NCI-H1930 (cell line): ENCODE data around the gene RBM19.

Experiments
- DNase-seq, 2 experiments: peaks; one replicate each; lab custom pipeline; 2025; lab: John Stamatoyannopoulos, UW

RBM19 gene

DNA sequence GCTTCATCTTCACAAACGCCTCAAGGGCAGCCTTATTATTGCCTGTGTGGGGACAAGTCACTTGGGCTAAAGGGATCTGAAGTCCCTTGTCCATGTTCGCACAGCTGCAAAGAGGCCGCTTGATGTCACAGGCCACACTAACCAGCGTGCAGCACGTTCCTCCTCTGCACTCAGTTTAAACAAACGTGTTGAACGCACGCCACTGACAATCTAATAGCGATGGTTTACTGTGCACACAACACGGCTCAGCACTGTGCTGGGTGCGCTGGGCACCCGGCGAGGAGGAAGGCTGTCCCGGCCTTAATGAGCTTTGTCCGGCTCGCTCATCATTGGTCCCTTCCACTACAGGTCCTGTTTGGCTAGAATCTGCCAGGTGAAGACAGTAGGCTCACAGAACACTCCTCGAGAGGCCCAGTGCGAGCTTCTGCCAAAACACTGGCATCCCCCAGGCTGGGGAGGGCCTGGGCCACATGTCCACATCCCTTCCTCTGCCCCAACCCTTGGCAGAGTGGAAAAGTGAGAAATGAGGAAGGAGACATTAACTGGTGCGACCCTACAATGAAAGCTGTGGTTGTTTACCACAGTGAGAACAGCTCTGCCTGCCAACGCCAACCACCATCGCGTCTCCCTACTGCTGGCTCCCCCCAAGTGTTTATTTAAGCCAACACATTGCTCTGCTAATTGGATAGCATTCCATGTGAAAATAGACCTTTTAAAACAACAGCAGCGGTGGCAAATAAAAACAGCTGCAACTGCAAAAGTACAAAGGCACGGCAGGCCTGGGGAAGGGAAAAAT, 113.2 kb downstream of the RBM19 start:
- no peak for DNase-seq

DNA sequence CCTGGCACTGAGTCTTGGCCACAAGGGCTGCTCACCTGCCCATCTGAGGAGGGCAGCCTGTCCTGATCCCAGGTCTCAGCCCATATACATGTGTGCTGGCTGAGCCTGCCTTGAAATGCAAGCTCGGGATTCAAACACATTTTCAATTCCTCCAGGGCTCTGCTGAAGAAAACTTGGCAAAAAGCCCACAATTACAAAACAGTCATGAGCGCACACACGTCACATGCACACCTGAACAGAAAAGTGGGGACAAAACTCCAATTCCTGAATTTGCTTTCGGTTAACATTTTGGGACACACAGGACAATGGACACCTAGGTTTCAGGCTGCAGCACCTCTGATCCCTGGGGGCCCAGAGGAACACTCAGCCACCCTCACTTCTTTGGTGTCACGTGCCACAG, 113.9 kb downstream of the RBM19 start:
- DNase-seq: no peak

DNA sequence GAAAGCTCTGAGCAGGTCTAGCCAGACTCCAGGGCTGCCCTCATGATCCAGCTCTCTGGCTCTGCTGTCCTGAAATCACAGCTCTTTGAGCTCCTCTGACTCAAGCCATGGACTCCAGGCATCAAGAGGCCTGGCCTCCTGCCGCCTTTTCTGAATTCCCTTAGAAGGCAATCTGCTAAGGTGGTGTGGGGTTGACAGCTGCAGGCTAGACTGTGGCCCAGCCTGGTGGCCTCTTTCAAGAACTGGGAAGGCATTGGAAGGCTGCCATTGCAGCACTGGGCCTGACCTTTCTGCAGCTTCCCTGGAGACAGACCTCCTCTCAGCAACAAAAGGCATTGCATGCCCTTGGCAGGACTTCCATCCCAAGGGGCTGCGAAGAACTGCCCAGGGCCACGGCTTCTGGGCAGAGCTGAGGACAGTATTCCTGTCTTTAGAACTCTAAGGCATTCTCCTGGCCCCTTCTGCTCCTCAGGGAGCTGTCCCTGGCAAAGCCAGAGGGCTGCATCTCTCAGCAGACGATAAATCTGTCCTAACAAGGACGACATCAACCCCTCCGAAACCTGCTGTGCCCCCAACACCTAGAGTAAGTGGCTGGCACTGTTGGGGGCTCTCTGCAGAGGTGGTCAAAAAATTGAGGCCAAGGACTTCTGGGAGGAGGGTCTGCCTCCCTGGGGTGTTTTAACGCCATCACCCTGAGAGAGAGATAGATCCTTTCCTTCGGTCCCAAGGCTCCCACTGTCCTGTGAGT, 115.6 kb downstream of the RBM19 start:
- no peak for DNase-seq

DNA sequence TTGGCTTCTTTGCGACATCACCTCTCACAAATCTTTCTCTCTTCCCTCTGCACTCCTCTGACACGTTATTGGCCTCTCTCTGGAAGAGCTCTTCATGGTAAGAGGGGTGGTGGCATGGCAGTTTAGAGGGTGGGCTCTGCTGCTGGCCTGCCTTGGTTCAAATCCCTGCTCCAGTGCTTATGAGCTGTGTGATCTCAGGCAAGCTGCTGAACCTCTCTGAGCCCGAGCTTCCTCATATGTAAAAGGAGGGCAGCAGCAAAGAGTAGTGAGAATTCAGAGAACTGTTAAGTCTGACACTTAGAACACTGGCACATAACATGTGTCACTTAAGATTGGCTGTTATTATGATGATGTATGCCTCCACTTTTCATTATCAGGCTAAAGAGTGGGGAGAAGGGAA, 118.3 kb downstream of the RBM19 start:
- no peak for DNase-seq

DNA sequence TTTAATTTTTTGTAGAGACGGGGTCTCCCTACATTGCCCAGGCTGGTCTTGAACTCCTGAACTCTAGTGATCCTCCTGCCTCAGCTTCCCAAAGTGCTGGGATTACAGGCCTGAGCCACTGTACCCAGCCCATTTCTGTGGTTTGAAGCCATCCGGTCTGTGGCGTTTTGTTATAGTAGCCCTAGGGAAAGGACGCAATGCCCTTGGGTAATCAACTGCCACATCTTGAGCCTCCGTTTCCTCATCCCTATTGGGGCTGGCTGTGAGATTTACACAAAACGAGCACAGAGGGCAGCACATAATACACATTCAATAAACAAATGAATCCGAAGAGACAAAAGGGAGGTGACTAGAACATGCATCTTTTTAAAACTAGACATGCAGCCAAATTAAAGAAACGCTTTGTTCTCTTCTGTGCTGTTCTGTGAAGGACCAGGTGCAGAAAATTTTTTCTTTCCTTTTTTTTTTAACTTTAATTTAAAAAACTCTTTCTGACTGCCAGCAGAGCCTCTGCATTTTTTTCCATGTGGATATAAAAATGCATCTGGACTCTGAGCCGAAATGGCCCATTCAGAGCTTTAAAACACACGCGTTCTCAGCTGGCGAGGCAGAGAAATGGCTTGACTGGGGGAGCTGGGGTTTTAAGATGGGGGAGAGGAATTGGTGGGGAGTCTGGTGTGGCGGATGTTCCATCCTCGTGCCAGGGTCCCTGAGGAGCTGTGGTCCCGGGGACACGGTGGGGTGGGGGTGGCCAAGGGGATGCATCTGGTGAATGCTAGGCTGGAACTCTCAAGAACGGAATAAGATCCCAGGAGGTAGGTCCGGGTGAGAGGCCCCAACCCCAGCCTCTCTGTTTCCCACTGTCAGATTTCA, 119.0 kb downstream of the RBM19 start:
- DNase-seq: no peak

DNA sequence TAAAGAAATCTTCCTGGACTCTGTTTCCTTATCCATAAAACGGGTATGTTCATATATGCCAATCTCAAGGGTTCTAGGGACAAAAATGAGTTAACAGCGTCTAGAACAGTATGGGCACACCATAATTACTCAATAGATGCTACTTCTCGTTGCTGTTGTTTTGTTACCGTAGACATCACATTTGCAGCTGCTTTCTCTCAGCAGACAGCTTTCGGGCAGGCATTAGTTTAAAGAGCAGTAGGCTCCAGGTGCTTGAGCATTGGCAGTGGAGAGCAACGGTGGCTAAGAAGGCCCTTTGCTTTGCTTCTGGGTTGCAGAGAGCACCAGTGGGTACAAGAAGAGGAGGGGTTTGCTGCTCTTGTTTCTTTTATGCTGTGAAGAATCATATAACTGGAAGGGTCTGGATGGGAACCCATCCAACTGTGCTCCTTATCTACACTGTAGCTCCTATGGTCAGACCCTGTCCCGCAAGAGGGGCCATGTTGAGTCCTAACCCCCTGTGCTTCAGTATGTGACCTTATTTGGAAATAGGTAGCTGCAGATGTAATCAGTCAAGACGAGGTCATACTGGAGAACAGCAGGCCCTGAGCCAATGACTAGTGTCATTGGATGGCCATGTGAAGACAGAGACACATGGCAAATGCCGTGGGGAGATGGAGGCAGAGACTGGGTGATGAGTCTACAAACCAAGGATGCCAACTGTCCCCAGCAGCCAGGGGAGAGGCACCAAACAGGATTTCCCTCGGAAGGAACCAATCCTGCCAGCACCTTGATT, 120.0 kb downstream of the RBM19 start:
- DNase-seq: no peak

DNA sequence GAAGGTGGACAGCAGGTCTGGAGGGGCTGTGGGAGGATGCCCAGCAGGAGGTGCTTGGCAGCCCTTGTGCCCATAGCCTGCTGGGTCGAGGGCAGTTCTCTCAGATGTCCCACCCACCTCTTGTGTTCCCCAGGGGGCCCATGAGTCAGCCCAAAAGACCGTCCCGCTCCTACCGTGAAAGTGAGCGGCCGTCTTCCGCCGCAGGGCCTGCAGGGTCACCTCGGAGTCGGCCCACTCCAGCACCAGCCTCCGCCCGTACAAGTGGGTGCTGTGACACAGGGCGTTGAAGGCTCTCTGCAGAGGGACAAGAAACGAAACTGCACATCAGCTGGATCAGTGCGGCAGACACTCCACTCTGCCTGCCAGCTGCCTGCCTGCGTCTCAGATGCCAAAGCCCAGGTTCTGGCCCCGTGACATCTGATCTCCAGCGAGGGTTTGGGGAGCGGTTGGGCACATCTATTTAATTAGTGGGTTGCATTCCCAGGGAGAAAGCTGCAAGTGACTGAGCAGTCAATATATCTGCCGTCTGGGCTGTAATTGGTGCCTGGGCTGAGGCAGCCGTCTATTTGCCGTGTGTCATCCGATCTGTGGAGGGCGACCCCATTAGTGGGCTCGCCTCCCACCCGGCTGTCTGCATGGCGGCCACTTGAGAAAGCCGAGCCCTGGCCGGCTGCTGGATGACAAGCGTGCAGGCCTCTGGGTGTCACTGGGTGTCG, 121.5 kb downstream of the RBM19 start:
- DNase-seq: no peak

DNA sequence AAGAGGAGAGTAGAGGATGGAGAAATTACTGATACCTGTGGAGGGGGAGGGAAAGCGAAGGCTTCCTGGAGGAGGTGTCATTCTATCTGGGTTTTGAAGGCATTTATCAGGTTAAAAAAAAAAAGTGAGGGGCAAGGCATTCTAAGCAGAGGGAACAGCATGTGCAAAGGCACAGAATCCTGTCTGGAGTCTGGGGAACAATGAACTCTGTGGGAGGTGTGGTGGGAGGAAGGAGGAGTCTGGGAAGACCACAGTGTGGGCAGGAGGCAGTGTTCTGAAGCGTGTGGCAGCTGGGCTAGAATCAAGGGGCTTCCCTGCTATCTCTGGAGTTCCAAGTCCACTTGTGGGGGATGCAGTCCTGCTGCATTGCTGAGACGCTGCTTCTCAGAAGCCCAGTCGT, 123.4 kb downstream of the RBM19 start:
- no peak for DNase-seq

DNA sequence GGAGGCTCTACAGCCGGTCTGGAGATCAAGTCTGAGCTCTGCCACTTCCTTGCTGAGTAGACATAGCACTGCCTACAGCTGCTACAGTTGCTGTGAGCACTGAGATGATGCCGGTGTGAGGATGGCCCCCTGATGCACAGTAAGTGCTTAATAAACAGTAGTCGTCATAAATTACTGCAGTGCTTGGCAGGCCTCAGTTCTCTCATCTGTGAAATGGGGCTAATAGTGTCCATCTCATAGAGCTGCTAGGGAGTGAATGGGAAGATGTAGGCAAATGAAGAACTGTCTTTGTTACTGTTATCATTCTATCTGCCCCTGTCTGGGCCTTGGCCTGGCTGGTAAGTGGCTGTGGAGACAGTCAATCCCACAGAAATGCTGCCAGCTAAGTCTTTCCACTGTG, 124.3 kb downstream of the RBM19 start:
- DNase-seq: no peak

DNA sequence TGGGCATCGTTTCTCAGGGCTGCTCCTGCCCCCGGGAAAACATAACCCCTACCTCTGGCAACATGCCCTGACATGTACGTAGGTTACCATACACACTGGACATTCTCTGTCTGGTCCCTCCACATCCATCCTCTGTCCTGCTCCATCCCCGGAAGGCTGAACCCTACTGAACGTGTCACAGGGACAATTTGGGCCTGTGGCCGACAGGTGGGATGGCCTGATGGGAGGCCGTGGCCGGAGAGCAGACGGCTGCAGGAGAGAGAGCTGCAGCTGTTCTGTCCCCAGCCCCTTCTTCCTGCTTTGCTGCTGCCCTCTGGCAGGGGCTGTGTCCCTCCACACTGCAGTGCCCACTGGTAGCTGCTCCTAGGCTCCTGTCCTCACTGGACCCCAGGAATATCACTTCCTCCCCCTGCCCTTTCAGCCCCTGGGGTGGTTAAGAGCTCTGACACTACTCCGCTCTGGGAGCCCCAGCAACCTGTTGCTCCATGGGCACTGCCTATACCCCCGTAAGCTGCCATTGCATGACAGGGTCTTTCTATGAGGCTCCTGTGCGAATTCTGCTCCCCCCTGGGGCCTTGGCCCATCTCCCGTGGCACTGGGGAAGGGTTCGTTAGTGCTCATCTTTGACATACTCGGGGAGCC, 125.6 kb downstream of the RBM19 start:
- DNase-seq: no peak

DNA sequence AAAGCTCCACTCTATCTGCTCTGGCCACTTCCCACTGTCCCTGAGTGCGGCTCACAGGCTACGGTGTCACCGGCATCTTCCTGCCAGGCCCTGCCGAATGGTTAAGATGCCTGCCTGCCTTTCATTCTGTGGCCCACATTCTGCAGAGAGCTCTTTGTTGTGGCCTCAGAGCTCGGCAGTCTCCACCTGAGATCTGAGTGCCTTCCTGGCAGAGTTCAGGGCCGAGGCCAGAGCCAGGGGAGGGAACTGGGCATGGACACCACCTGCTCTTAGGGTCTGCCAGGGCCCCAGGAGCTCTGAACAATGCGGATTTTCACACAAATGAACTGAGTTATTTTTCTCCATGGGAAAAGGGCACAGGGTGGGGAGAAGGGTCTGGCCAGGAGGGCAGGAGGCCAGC, 127.2 kb downstream of the RBM19 start:
- no peak for DNase-seq

DNA sequence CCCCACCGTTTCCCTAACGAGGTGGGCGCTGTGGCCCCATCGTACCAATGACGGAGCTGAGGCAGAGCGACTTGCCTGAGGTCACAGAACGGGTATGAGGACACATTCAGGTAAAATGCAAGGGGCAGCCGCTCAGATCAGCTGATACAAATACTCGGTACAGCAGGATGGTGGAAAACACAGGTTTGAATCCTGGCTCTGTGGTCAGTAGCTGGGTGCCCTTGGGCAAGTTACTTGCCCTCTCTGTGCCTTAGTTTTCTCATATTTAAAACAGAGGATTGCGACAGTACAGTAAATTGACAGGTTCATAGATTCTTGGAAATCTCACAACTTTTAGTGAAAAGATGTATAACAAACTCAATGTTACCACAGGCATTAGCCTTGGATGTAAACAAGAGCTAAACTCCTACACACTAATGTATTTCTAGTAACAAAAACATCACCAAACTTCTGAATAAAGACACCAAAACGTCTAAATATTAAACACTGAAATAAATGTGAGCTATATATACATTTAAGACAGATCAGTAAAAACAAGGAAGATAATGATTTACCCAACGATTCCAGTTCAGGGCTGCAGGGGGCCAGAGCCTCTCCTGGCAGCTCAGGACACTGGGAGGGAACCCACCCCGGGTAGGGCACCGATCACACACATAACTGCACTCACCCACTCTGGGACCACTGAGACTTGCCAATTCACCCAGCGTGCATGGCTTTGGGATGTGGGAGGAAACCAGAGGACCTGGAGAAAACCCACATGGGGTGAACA, 128.4 kb downstream of the RBM19 start:
- DNase-seq: no peak

DNA sequence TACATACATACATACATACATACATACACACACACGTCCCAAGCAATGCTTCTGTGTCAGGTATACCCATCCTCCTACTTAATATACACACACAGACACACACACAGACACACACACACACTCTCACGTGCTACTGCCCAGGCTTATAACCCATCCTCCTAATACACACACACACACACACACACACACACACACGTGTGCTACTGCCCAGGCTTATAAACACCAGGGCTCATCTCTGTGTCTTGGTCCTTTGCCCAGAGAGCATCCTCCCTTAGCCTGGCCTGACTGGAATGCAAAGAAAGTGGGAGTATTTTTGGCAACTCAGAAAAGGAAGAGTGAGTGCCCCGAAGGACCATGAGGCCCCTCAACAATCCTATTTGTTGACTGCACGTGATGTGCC, 129.0 kb downstream of the RBM19 start:
- no peak for DNase-seq

DNA sequence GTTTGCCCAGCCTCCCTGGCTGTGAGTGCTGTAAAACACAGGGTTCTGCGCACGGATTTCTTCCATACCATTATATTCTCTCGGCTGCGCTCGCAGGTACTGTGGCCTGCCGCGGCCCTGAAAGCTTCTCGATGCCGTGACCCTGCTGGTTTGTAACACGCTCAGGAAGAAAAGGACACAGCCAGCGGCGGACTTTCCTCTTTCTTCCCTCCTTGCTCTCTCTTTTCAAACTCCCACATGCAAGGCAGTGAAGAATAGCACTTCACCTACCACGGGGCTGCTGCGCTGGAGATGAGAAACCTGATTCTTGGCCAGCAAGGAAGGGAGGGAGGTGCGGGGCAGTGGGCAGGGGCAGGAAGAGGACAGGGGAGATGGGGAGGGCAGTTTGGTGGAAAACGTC, 130.2 kb downstream of the RBM19 start:
- DNase-seq: no peak

DNA sequence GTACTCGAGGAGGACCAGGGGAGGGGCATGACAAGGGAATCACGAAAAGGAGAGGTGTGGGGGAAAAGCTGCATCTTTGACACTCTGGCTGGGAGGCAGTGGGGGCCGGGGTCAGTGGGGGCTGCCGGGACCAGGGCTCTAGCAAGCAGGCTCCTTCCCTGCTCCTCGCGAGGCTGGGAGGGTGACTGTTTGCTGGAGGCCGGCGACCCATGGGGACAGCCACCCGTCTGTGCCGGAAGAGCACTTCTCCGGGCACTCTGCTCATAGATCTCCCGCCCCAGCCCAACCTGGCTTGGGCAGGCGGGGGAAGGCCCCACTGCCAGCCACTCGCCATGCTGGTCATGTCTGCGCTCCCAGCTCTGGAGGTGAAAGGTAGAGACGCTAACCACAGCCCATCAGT, 130.7 kb downstream of the RBM19 start:
- no peak for DNase-seq

DNA sequence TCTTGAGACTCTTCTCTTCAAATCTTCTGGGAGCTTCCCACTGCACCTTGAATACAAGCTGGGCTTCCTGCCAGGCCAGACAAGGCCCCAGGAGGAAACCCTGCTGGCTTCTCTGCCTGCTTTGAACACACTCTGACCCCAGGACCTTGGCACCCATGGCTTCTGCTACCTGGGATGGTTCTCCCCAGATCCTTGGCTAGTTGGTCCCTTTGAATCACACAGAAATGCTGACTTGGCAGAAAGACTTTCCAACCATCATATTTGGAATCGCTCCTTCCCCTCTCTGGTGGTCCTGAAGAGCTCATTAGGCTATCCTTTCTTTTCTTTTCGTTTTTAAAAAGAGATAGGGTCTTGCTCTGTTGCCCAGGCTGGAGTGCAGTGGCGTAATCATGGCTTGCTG, 132.7 kb downstream of the RBM19 start:
- no peak for DNase-seq

DNA sequence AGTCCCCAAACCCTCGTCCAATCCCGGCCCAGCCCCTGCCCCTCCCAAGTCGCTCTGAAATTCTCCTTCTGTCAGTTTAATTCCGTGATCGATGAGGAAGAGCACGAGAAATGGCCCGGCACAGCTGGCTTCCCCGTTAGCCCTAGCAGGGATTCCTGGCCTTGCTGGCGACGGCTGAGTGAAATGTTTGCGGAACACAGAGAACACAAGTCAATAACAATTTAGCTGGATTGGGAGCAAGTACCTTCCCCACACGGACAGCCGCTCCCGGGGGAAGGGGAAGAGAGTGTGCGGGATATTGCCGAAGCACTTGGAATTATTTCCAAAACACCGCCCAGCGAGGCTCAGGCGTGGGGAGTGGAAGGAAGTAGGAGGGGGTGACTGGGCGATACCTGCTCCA, 134.6 kb downstream of the RBM19 start:
- no peak for DNase-seq

DNA sequence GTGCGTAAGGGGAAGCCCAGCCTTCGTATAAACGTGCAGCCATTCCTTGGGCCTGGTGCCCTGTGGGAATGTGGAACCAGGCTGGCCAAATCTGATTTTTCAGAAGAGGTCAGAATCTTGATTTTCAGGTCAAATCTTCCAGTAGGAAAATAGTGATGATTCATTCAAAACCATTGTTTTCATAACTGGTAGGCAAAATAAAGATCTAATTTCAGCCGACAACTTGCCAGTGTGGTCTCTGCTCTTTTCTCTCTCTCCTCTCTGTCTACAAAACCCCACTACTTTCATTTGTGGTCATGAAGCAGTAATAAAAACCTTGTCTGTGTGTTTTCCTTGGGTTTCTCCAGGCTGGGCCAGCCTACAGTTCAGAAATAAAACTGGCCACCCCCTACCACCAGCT, 135.1 kb downstream of the RBM19 start:
- no peak for DNase-seq

DNA sequence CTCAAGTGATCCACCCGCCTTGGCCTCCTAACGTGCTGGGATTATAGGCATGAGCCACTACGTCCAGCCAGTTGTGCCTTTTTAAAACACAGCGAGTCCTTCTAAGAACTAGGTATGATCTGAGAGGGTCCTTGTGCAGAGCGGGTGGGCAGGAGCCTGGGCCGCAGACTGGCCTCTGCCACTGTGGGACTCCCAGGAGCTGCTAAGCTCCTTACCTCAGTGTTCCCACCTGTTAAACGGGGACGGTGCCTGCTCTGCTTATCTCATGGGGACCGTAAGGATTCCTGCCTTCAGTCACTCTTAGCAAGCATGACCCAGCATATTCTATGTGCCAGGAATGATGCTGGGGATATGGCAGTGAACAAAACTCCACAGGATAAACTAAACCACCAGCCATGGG, 136.9 kb downstream of the RBM19 start:
- no peak for DNase-seq

DNA sequence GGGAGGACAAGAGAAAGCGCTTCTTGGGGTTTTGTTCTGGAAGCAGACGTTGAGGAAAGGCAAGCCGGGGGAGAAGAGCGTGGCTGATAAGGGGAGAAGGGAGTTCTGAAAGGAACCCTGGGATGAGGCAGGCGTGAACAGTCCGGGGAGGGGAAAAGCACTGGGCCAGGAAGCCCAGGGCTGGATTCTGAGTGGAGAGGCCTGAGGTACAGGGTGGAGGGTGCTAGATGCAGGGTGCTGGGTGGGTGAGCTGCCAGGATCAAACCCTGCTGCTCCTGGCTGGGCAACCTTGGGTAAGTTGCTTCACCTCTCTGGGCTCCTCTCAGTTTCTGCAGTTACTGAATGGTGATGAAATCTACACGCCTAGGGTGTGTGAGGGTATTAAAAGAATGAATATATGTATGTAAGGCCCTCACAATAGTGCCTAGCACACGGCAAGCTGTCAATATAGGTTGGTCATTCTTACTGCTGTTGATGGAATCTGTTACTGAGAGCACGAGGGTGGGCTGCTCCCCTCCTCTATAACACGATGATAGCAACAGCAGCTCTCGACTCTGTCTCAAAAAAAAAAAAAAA, 138.5 kb downstream of the RBM19 start:
- DNase-seq: no peak
